HG03457 (cell line): ENCODE data around the gene ZNF277.

ENCODE experiments used
- ATAC-seq: cut with Tn5 transposase; IDR thresholded peaks from one replicate; pipeline ENCODE4 v1.9.1; 2021; ENCODE audit warnings: moderate number of reproducible peaks; ENCODE audit not compliant: unreplicated experiment

ZNF277 gene

DNA sequence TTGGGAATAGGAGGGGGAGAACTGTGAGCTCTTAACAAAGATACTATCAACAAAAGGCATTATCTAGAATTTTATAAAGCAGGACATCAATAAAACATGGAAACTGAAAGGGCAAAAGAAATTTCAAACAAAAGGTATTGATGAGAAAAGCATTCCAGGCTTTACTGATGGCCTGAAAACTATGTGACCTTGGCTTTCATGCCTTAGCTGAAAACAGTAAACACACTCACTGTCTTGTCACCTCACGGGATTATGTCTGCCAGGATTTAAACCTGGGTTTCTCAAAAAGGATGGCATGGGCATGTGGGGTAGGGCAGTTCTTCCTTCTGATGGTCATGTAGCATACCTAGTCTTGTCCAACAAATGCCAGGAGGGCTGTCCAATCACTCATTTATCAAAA lies 23.2 kb upstream of the ZNF277 start:
- no peak for ATAC-seq

GRCh38 chr7:112184455-112184854 lies 22.0 kb upstream of the ZNF277 start:
- ATAC-seq, result no peak

DNA sequence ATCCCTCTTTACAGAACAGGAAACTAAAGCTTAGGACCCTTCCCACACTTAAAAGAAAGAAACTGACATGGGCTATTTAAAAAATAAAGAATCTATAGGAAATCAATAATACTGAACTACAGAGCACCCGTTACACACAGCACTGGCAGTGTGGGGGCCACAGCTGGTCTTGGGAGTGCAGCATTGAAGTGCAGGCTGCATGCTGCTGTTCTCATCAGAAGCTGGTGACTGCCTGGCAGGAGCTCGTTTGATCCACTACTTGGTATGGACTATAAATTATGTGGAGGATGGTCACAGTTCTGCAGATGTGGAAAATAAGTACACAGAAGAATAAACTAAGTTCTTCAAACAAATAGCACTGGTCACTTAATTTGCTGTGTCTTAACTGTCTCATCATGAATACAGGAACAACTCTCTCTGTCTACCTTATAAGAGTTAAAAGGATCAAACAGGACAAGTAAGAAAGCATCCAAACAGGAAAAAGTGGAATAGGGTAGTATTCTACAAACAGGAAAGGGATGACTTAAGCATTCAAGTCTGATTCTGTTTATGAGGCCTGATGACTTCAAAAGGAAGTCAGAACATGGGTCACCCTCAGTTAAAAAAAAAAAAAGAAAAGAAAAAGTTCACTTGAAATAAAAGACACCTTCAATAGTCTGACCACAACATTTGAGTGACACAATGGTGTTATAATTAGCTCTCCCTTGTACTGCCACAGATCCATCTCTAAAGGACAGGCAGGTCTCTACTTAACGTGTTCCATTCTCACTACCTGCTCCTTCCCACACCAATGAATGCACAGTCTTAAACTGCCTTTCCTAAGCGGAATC lies 21.3 kb upstream of the ZNF277 start:
- ATAC-seq, result no peak

GRCh38 chr7:112186300-112186699 lies 20.2 kb upstream of the ZNF277 start:
- no peak for ATAC-seq

DNA sequence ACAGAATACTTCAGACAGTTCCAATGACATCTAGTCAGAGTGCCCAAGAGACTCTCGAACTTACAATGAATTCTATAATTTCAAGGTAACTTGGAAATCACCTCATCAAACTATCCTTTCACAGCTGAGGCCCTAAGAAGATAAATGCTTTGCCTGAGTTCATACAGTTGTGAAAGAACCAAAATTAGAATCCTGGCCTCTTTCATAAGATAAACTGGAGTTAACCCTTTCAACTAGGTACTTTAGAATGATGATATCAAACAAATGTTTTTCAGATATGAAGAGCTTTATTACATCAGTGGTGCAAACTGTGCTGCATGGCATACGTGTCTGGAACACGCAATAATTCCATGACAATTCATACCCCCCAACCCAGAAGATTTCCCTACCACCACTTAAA lies 18.2 kb upstream of the ZNF277 start:
- no peak for ATAC-seq

GRCh38 chr7:112189691-112190090 lies 16.8 kb upstream of the ZNF277 start:
- no peak for ATAC-seq

GRCh38 chr7:112190120-112190519 lies 16.4 kb upstream of the ZNF277 start:
- no peak for ATAC-seq

GRCh38 chr7:112192236-112193154 lies 14.0 kb upstream of the ZNF277 start:
- ATAC-seq, result no peak

- no peak for ATAC-seq
Observed at GRCh38 chr7:112193915-112194502, 12.5 kb upstream of the ZNF277 start.

GRCh38 chr7:112195717-112196116 lies 10.8 kb upstream of the ZNF277 start:
- no peak for ATAC-seq

- no peak for ATAC-seq
Observed at GRCh38 chr7:112197322-112197721, 9.2 kb upstream of the ZNF277 start.

GRCh38 chr7:112199035-112199655 lies 7.3 kb upstream of the ZNF277 start:
- ATAC-seq, result no peak

- no peak for ATAC-seq
Observed at GRCh38 chr7:112199672-112200071, 6.8 kb upstream of the ZNF277 start.

DNA sequence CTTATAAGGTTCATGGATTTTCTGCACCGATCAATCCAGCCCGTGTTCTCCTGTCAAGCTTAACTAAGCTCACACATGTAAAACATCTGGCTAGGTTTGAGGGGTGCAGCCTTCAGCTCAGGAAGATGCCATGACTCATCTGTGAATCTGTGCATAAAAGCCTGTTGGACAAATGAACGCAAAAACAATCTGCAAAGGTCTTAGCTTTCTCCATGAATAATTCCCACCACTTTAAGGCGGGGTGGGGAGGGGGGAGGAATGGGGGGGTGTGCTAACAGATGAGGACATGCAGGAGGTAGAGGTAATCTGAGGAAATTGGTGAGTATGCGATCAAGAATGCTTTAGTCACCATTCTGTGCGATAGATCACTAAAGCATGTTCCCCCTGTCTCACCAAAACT lies 5.1 kb upstream of the ZNF277 start:
- ATAC-seq, result no peak

- ATAC-seq, result no peak
Observed at GRCh38 chr7:112201839-112202238, 4.7 kb upstream of the ZNF277 start.

DNA sequence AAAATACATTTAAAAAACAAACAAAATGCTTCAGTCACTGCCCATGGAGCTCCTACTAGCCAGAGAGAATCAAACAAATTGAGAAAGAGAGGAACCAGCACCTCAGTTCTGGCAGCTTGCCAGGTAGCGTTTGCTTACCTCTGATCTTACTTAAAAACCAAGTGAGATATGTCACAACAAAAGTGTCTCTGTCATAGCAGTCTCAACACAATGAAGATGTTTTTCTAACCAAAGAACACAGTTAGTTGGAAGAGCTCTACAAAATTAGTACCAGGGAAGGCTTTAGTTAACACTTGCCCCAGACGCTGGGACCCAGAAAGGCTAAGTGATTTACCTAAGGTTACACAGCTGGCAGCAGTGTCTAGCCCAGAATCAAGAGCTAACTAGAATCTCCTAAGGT lies 3.7 kb upstream of the ZNF277 start:
- ATAC-seq, result no peak

- no peak for ATAC-seq
Observed at GRCh38 chr7:112203365-112203739, 3.1 kb upstream of the ZNF277 start.

DNA sequence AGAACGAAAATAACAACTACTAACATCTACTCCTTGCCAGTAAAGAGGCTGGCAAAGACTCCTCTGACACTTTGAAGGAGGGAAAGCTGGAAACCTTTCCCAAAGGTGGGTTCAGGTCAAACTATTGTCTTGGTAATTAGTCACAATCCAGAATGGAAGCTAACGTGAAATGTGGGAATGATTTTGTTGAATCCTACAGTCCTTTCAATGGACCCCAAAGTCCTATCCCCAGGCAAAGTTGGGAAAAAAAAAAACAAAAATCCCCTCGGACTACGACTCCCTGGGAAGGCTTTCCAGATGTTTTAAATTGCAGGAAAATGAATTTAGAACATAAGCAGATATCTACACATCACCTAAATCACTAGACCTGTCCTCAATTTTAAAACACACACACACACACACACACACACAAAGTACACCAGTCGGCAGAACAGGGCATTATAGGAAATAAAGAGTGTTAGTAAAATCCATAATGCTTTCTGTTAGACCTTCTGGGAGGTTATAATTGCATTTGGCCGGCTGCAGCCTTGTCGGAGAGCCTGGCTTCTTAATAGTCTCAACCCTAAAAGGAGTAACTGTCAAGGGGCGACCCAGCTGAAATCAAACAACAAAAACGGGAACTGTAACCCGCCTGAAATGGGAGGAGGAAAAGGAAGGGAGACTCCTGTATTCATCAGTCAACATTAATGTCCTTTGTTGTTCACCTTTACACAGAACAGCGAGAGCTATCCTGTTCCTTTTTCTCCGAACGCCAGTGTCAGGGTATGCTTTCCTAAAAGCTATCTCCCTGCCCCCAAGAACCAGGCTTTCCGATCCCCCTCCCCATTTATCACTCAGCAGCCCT lies 1.8 kb upstream of the ZNF277 start:
- no peak for ATAC-seq

DNA sequence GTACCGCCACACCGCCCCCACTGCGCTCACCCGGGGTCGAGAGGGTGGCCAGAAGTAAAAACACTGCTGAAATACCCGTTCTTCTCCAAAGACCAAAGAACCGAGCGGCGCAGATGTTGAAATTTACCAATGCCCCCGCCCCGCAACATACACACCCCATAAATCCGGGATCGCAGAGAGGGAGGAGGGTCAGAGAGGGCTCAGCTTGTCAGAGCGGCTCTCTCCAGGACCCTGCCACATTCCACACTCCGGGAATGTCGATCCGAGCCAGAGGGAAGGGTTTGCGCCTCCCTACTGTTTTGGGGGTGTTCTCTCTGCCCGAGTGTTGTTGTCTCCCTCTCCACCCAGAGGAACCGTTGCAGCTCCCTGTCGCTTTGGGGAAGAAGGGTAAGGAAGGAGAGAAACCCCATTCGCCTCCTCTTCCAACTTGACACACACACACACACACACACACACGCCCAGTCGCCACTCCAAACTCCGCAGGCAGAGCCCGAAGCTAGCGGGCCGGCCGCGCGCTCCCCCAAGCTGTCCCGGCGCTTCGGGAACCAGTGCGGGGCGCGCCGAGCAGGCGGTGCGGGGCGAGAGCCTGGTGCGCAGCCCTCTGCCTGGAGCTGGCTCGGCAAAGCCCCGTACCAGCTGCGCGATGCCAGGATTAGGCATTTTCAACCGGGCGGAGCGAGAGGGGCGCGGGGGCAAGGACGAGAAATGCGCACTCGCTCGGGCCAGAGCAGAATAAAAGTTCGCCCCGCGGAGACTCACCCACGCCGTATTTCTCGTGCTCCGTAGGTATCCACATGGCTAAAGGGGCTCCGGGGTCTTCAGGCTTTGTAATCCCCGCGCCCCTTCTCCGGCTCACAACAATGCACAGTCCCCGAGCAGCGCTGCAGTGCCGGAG lies 905 bp upstream of the ZNF277 start:
- peak; percentile 0 for ATAC-seq
